ENCODE results near the gene MATN4. TPM values are rescaled to one million over a fixed set of nuclear protein-coding genes. Genes with fewer than 3 reads are reported as not detected.

MATN4 gene
- total and polyA plus RNA-seq, 4 experiments from 2014 or later = not detected

- Histone ChIP-seq H3K9me3 (ENCODE audit: control insufficient read depth in 1 of 2, low read length in 2 of 2) (no peaks in the 10 kb centered on the region), H3K27ac (ENCODE audit: low read depth, low read length) (no peak overlapping the region), H3K36me3 (ENCODE audit: insufficient read depth, low read length) (no peaks in the 10 kb centered on the region), H3K27me3 (ENCODE audit: insufficient read depth, low read length) (no peaks in the 10 kb centered on the region), H3K4me1 (ENCODE audit: insufficient read depth, low read length) (no peaks in the 10 kb centered on the region), H3K4me3 (ENCODE audit: low read length in 2 of 2) (no peak overlapping the region)
- intact Hi-C loops (cut with micrococcal nuclease) = no loop called here
- ChIA-PET CTCF (ENCODE audit: partially characterized antibody) (interaction anchor here (10.3 kb wide), 1 partner anchor 13 kb away, joined by 70 read pairs; no protein-coding TSS in a partner anchor), POLR2A (ENCODE audit: partially characterized antibody) (no interaction called here)
- Mint-ChIP-seq H3K9me3 (no peaks in the 10 kb centered on the region), H3K27ac (no peak overlapping the region), H3K27me3 (peaks cover 25 to 29% of the 10 kb centered on the region in 2 donors), H3K36me3 (no peaks in the 10 kb centered on the region), H3K4me1 (no peaks in the 10 kb centered on the region), H3K4me3 (no peak overlapping the region)
- no peak for DNase-seq
Observed at GRCh38 chr20:45279992-45280391, 28.1 kb downstream of the MATN4 start.

DNA sequence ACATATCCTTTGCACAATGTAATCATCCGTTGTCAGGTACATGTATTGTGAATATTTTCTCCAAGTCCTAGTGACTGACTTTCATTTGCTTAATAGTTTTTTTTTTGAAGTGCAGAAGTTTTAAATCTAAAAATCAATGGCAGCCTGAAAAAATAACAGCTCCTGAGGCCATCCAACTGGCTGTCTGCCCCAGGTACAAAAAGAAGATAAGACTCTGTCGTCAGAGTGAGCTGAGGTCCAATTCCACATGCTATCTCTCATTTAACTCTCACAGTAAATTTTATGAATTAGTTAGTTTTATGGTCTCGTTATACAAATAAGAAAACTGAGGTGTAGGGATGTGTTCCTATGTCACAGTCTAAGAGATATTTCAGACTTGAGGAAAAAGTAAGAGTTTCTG is 32.8 kb downstream of the MATN4 start:
- no peaks in the 10 kb centered on the region for H3K9me3 ChIP-seq (ENCODE audit: control insufficient read depth in 1 of 2, low read length in 2 of 2)
- ChIA-PET POLR2A (ENCODE audit: partially characterized antibody) (no interaction called here), CTCF (ENCODE audit: partially characterized antibody) (no interaction called here)
- no peak overlapping the region for H3K27ac Mint-ChIP-seq
- peaks cover 27 to 28% of the 10 kb centered on the region in 2 donors for H3K27me3 Mint-ChIP-seq
- no peak overlapping the region for H3K27ac ChIP-seq (ENCODE audit: low read depth, low read length)
- H3K4me1 Mint-ChIP-seq = no peaks in the 10 kb centered on the region
- H3K4me1 ChIP-seq (ENCODE audit: insufficient read depth, low read length) = no peaks in the 10 kb centered on the region
- no peak for DNase-seq
- H3K4me3 Mint-ChIP-seq = no peak overlapping the region
- intact Hi-C loops (cut with micrococcal nuclease) = no loop called here
- peaks cover 0 to 2% (median 0%) of the 10 kb centered on the region in 8 donors for H3K9me3 Mint-ChIP-seq
- no peaks in the 10 kb centered on the region for H3K27me3 ChIP-seq (ENCODE audit: insufficient read depth, low read length)
- H3K36me3 ChIP-seq (ENCODE audit: insufficient read depth, low read length) = no peaks in the 10 kb centered on the region
- H3K36me3 Mint-ChIP-seq = no peaks in the 10 kb centered on the region
- no peak overlapping the region for H3K4me3 ChIP-seq (ENCODE audit: low read length in 2 of 2)

DNA sequence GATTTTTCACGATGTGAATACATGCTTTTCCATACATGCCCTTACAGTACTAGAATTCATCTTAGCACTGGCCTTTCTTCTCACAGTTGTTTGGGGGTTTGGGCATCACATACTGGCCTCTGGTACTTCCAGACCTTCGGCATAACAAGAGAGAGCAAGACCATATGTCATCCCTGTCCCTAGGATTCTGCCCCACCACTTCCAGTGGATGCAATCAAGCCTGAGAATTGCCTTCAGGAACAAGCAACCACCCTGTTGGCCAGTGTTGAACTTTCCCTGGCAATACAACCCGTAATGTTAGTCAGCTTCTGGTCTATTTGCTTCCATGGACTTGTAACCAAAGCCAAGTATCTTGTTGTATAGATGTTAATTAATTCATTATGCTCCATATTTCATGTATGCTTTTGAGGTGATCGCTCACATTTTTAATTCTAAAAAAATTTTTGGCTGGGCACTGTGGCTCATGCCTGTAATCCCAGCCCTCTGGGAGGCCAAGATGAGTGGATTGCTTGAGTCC is 38.3 kb downstream of the MATN4 start:
- H3K27ac Mint-ChIP-seq = no peak overlapping the region
- POLR2A ChIA-PET (ENCODE audit: partially characterized antibody) = no interaction called here
- CTCF ChIA-PET (ENCODE audit: partially characterized antibody) = no interaction called here

GRCh38 chr20:45269056-45269455 is 39.0 kb downstream of the MATN4 start:
- peaks cover 0 to 2% (median 0%) of the 10 kb centered on the region in 8 donors for H3K9me3 Mint-ChIP-seq
- no peak for DNase-seq
- no peaks in the 10 kb centered on the region for H3K36me3 Mint-ChIP-seq
- Histone ChIP-seq H3K4me1 (ENCODE audit: insufficient read depth, low read length) (no peaks in the 10 kb centered on the region), H3K4me3 (ENCODE audit: low read length in 2 of 2) (no peak overlapping the region), H3K27ac (ENCODE audit: low read depth, low read length) (no peak overlapping the region), H3K36me3 (ENCODE audit: insufficient read depth, low read length) (no peaks in the 10 kb centered on the region), H3K27me3 (ENCODE audit: insufficient read depth, low read length) (no peaks in the 10 kb centered on the region), H3K9me3 (ENCODE audit: control insufficient read depth in 1 of 2, low read length in 2 of 2) (no peaks in the 10 kb centered on the region)
- ChIA-PET POLR2A (ENCODE audit: partially characterized antibody) (no interaction called here), CTCF (ENCODE audit: partially characterized antibody) (interaction anchor here (0.8 to 0.9 kb wide), 2 partner anchors 22 to 25 kb away, joined by 4 to 5 read pairs; no protein-coding TSS in a partner anchor)
- H3K27ac Mint-ChIP-seq = no peak overlapping the region
- no peak overlapping the region for H3K4me3 Mint-ChIP-seq
- H3K4me1 Mint-ChIP-seq = no peaks in the 10 kb centered on the region
- intact Hi-C loops (cut with micrococcal nuclease) = no loop called here
- peaks cover 12 to 26% of the 10 kb centered on the region in 2 donors for H3K27me3 Mint-ChIP-seq

More for the DNA sequence above, 38.3 kb downstream of the MATN4 start:
- H3K4me3 ChIP-seq (ENCODE audit: low read length in 2 of 2) = no peak overlapping the region
- no peak overlapping the region for H3K27ac ChIP-seq (ENCODE audit: low read depth, low read length)
- H3K4me1 ChIP-seq (ENCODE audit: insufficient read depth, low read length) = no peaks in the 10 kb centered on the region
- H3K27me3 Mint-ChIP-seq = peaks cover 12 to 26% of the 10 kb centered on the region in 2 donors
- no peak overlapping the region for H3K4me3 Mint-ChIP-seq
- no peak for DNase-seq
- H3K36me3 ChIP-seq (ENCODE audit: insufficient read depth, low read length) = no peaks in the 10 kb centered on the region
- no peaks in the 10 kb centered on the region for H3K27me3 ChIP-seq (ENCODE audit: insufficient read depth, low read length)
- peaks cover 0 to 2% (median 0%) of the 10 kb centered on the region in 8 donors for H3K9me3 Mint-ChIP-seq
- intact Hi-C loops (cut with micrococcal nuclease) = no loop called here
- H3K4me1 Mint-ChIP-seq = no peaks in the 10 kb centered on the region
- no peaks in the 10 kb centered on the region for H3K9me3 ChIP-seq (ENCODE audit: control insufficient read depth in 1 of 2, low read length in 2 of 2)
- H3K36me3 Mint-ChIP-seq = no peaks in the 10 kb centered on the region

GRCh38 chr20:45268531-45268930 is 39.6 kb downstream of the MATN4 start:
- no peaks in the 10 kb centered on the region for H3K4me1 Mint-ChIP-seq
- CTCF ChIA-PET (ENCODE audit: partially characterized antibody) = interaction anchor here (0.8 to 0.9 kb wide), 2 partner anchors 22 to 25 kb away, joined by 4 to 5 read pairs; no protein-coding TSS in a partner anchor

GRCh38 chr20:45266977-45267376 is 41.1 kb downstream of the MATN4 start:
- peaks cover 0 to 2% (median 0%) of the 10 kb centered on the region in 8 donors for H3K9me3 Mint-ChIP-seq
- Histone ChIP-seq H3K36me3 (ENCODE audit: insufficient read depth, low read length) (no peaks in the 10 kb centered on the region), H3K4me3 (ENCODE audit: low read length in 2 of 2) (no peak overlapping the region), H3K27me3 (ENCODE audit: insufficient read depth, low read length) (no peaks in the 10 kb centered on the region), H3K9me3 (ENCODE audit: control insufficient read depth in 1 of 2, low read length in 2 of 2) (no peaks in the 10 kb centered on the region), H3K4me1 (ENCODE audit: insufficient read depth, low read length) (no peaks in the 10 kb centered on the region), H3K27ac (ENCODE audit: low read depth, low read length) (no peak overlapping the region)
- no peak overlapping the region for H3K27ac Mint-ChIP-seq
- no peaks in the 10 kb centered on the region for H3K4me1 Mint-ChIP-seq
- intact Hi-C loops (cut with micrococcal nuclease) = no loop called here
- no peak for DNase-seq
- H3K36me3 Mint-ChIP-seq = no peaks in the 10 kb centered on the region
- POLR2A ChIA-PET (ENCODE audit: partially characterized antibody) = no interaction called here
- CTCF ChIA-PET (ENCODE audit: partially characterized antibody) = no interaction called here
- no peak overlapping the region for H3K4me3 Mint-ChIP-seq
- H3K27me3 Mint-ChIP-seq = peaks cover 10 to 23% of the 10 kb centered on the region in 2 donors

More at GRCh38 chr20:45268531-45268930, 39.6 kb downstream of the MATN4 start:
- H3K4me3 ChIP-seq (ENCODE audit: low read length in 2 of 2) = no peak overlapping the region
- H3K36me3 ChIP-seq (ENCODE audit: insufficient read depth, low read length) = no peaks in the 10 kb centered on the region
- DNase-seq = no peak
- no peak overlapping the region for H3K27ac ChIP-seq (ENCODE audit: low read depth, low read length)
- Mint-ChIP-seq H3K4me3 (no peak overlapping the region), H3K9me3 (peaks cover 0 to 2% (median 0%) of the 10 kb centered on the region in 8 donors), H3K36me3 (no peaks in the 10 kb centered on the region), H3K27ac (no peak overlapping the region), H3K27me3 (peaks cover 11 to 26% of the 10 kb centered on the region in 2 donors)
- intact Hi-C loops (cut with micrococcal nuclease) = no loop called here
- H3K9me3 ChIP-seq (ENCODE audit: control insufficient read depth in 1 of 2, low read length in 2 of 2) = no peaks in the 10 kb centered on the region
- POLR2A ChIA-PET (ENCODE audit: partially characterized antibody) = no interaction called here
- no peaks in the 10 kb centered on the region for H3K27me3 ChIP-seq (ENCODE audit: insufficient read depth, low read length)
- no peaks in the 10 kb centered on the region for H3K4me1 ChIP-seq (ENCODE audit: insufficient read depth, low read length)

- POLR2A ChIA-PET (ENCODE audit: partially characterized antibody) = no interaction called here
- Histone ChIP-seq H3K36me3 (ENCODE audit: insufficient read depth, low read length) (no peaks in the 10 kb centered on the region), H3K9me3 (ENCODE audit: control insufficient read depth in 1 of 2, low read length in 2 of 2) (no peaks in the 10 kb centered on the region), H3K4me1 (ENCODE audit: insufficient read depth, low read length) (no peaks in the 10 kb centered on the region), H3K27me3 (ENCODE audit: insufficient read depth, low read length) (no peaks in the 10 kb centered on the region), H3K4me3 (ENCODE audit: low read length in 2 of 2) (no peak overlapping the region), H3K27ac (ENCODE audit: low read depth, low read length) (no peak overlapping the region)
- Mint-ChIP-seq H3K27ac (no peak overlapping the region), H3K4me3 (no peak overlapping the region), H3K4me1 (no peaks in the 10 kb centered on the region), H3K9me3 (no peaks in the 10 kb centered on the region), H3K27me3 (peaks cover 18% of the 10 kb centered on the region in 2 donors), H3K36me3 (no peaks in the 10 kb centered on the region)
- DNase-seq = no peak
- CTCF ChIA-PET (ENCODE audit: partially characterized antibody) = interaction anchor here (1.2 kb wide), 1 partner anchor 23 kb away, joined by 3 read pairs; no protein-coding TSS in a partner anchor
- intact Hi-C loops (cut with micrococcal nuclease) = no loop called here
Observed at GRCh38 chr20:45263556-45264266, 44.4 kb downstream of the MATN4 start.
